GM23248 (cell line): ENCODE results near the gene LDLRAD3. TPM values are rescaled to one million over a fixed set of nuclear protein-coding genes. Genes with fewer than 3 reads are reported as not detected.

Experiments
- DNase-seq: peaks from one replicate; pipeline ENCODE4 v3.0.0-alpha.2; 2015
- H2AFZ ChIP-seq: fragments of 200-600 bp; sonication (generic); 2 replicates; pipeline ENCODE4 v1.6.1; 2016; ENCODE audit warnings: antibody characterized with exemption
- H3F3A ChIP-seq: fragments of 200-600 bp; sonication (generic); 2 replicates; pipeline ENCODE4 v1.6.1; 2016; ENCODE audit warnings: mild to moderate bottlenecking, antibody characterized with exemption, mixed run types; ENCODE audit not compliant: insufficient read depth
- H3K27ac ChIP-seq: fragments of 200-600 bp; sonication (generic); 2 replicates; pipeline ENCODE4 v1.5.1; 2016; ENCODE audit warnings: mild to moderate bottlenecking
- H3K27me3 ChIP-seq: fragments of 200-600 bp; sonication (generic); replicated peaks from 2 replicates; pipeline ENCODE4 v1.6.1; 2016; ENCODE audit warnings: mild to moderate bottlenecking; ENCODE audit not compliant: insufficient read depth
- H3K36me3 ChIP-seq: fragments of 200-600 bp; sonication (generic); 2 replicates; pipeline ENCODE4 v1.6.1; 2016; ENCODE audit warnings: low read depth, mild to moderate bottlenecking
- H3K4me1 ChIP-seq: fragments of 200-600 bp; sonication (generic); 2 replicates; pipeline ENCODE4 v1.6.1; 2016; ENCODE audit warnings: mild to moderate bottlenecking; ENCODE audit not compliant: insufficient read depth
- H3K4me2 ChIP-seq: fragments of 200-600 bp; sonication (generic); one replicate; pipeline ENCODE4 v1.6.1; 2016; ENCODE audit warnings: mild to moderate bottlenecking; ENCODE audit not compliant: unreplicated experiment
- H3K4me3 ChIP-seq: fragments of 200-600 bp; sonication (generic); 2 replicates; pipeline ENCODE4 v1.5.1; 2016; ENCODE audit warnings: mild to moderate bottlenecking
- H3K79me2 ChIP-seq: fragments of 200-600 bp; sonication (generic); 2 replicates; pipeline ENCODE4 v1.6.1; 2016; ENCODE audit warnings: mild to moderate bottlenecking; ENCODE audit not compliant: insufficient read depth
- H3K9ac ChIP-seq: fragments of 200-600 bp; sonication (generic); 2 replicates; pipeline ENCODE4 v1.6.1; 2016; ENCODE audit warnings: mild to moderate bottlenecking
- H3K9me2 ChIP-seq: fragments of 200-600 bp; sonication (generic); 2 replicates; pipeline ENCODE4 v1.6.1; 2016; ENCODE audit warnings: mixed run types, mild to moderate bottlenecking, moderate library complexity; ENCODE audit not compliant: insufficient read depth
- H3K9me3 ChIP-seq: fragments of 200-600 bp; sonication (generic); one replicate; pipeline ENCODE4 v1.6.1; 2017; ENCODE audit warnings: low read depth
- H4K20me1 ChIP-seq: fragments of 200-600 bp; sonication (generic); 2 replicates; pipeline ENCODE4 v1.6.0; 2016; ENCODE audit not compliant: insufficient read depth
- EZH2 ChIP-seq: fragments of 200-600 bp; sonication (generic); IDR thresholded peaks from 2 replicates; pipeline ENCODE4 v1.6.1; 2018; ENCODE audit warnings: antibody characterized with exemption, mild to moderate bottlenecking; ENCODE audit not compliant: insufficient read depth, poor library complexity, severe bottlenecking
- EZH2phosphoT487 ChIP-seq: fragments of 200-600 bp; sonication (generic); IDR thresholded peaks from 2 replicates; pipeline ENCODE4 v1.6.1; 2018; ENCODE audit warnings: antibody characterized with exemption, moderate library complexity, mild to moderate bottlenecking, low read depth; ENCODE audit not compliant: insufficient read depth
- WGBS, 2 experiments: methylation state at CpG; one replicate each; pipeline ENCODE4 v1.1.6; 2015 to 2017; ENCODE audit warnings: low lambda C conversion rate in 2 of 2, low coverage in 1 of 2; ENCODE audit errors: missing lambda C conversion rate in 2 of 2; 5-methylcytosine and 5-hydroxymethylcytosine counted together
- in situ Hi-C: fragments of 300-500 bp; cut with MboI; formaldehyde crosslinking; loops from 2 replicates; pipeline ENCODE4 v1.15.0; 2020
- polyA plus RNA-seq: library from polyadenylated mRNA; unstranded; fragments of >200 nt; fragmentation: Nextera tagmentation; extraction: Ambion mirVana; gene quantifications from 2 replicates; pipeline ENCODE4 v1.2.1, GENCODE V29; 2016
- total RNA-seq: library from RNA; depleted of rRNA; stranded (reverse); fragments of >200 nt; shearing (Covaris generic); gene quantifications from 2 replicates; pipeline ENCODE4 v1.2.3, GENCODE V29; 2014

Gene LDLRAD3
- total and polyA plus RNA-seq, 2 experiments from 2014 or later, result 6.2 to 6.6 TPM

- H3K27ac ChIP-seq, result no peak overlapping the region
These were observed 274.5 kb downstream of the LDLRAD3 start for GRCh38 chr11:36218283-36218921.

GRCh38 chr11:36219996-36220395, 276.1 kb downstream of the LDLRAD3 start:
- no peak for DNase-seq
- no peaks in the 10 kb centered on the region for H3K9me3 ChIP-seq
- 0 out of 2 replicates have a peak, but pooled peaks cover 5% of the 10 kb centered on the region for H3F3A ChIP-seq
- TF ChIP-seq EZH2 (no peak), EZH2phosphoT487 (no peak)
- no peaks in the 10 kb centered on the region for H3K27me3 ChIP-seq
- in situ Hi-C loops, result no loop called here
- H3K79me2 ChIP-seq, result no peaks in the 10 kb centered on the region
- no peak overlapping the region for H3K4me3 ChIP-seq
- no peak overlapping the region for H3K9ac ChIP-seq
- no peaks in the 10 kb centered on the region for H3K4me1 ChIP-seq
- no peak overlapping the region for H2AFZ ChIP-seq
- H3K27ac ChIP-seq, result no peak overlapping the region
- no peaks in the 10 kb centered on the region for H4K20me1 ChIP-seq
- no peaks in the 10 kb centered on the region for H3K36me3 ChIP-seq
- no peaks in the 10 kb centered on the region for H3K9me2 ChIP-seq
- no peak overlapping the region for H3K4me2 ChIP-seq

More at GRCh38 chr11:36218283-36218921, 274.5 kb downstream of the LDLRAD3 start:
- H2AFZ ChIP-seq, result no peak overlapping the region
- H3K79me2 ChIP-seq, result no peaks in the 10 kb centered on the region
- no peak overlapping the region for H3K4me2 ChIP-seq
- H3K27me3 ChIP-seq, result no peaks in the 10 kb centered on the region
- H4K20me1 ChIP-seq, result no peaks in the 10 kb centered on the region
- H3K9me2 ChIP-seq, result no peaks in the 10 kb centered on the region
- 91% methylated on average over 4 of the region's 4 CpGs for WGBS, 2 experiments
- H3K9me3 ChIP-seq, result no peaks in the 10 kb centered on the region
- in situ Hi-C loops, result no loop called here
- DNase-seq, result no peak
- H3F3A ChIP-seq, result 0 out of 2 replicates have a peak, but pooled peaks cover 5% of the 10 kb centered on the region
- no peaks in the 10 kb centered on the region for H3K4me1 ChIP-seq
- TF ChIP-seq EZH2phosphoT487 (no peak), EZH2 (no peak)
- no peaks in the 10 kb centered on the region for H3K36me3 ChIP-seq
- H3K4me3 ChIP-seq, result no peak overlapping the region
- no peak overlapping the region for H3K9ac ChIP-seq

GRCh38 chr11:36222831-36223635, 279.2 kb downstream of the LDLRAD3 start:
- DNase-seq, result peak; percentile 21
- peaks cover 6% of the 10 kb centered on the region for H3K27me3 ChIP-seq
- no peak overlapping the region for H3K27ac ChIP-seq
- H3K9me3 ChIP-seq, result no peaks in the 10 kb centered on the region
- H3K4me2 ChIP-seq, result no peak overlapping the region
- H3K36me3 ChIP-seq, result no peaks in the 10 kb centered on the region
- no peaks in the 10 kb centered on the region for H3K4me1 ChIP-seq
- in situ Hi-C loops, result no loop called here
- 0 out of 2 replicates have a peak, but pooled peaks cover 5% of the 10 kb centered on the region for H3F3A ChIP-seq
- no peak overlapping the region for H2AFZ ChIP-seq
- no peaks in the 10 kb centered on the region for H4K20me1 ChIP-seq
- no peaks in the 10 kb centered on the region for H3K9me2 ChIP-seq
- no peak overlapping the region for H3K4me3 ChIP-seq
- WGBS, 2 experiments, result 35 to 36% methylated on average over 14 of the region's 14 CpGs
- no peaks in the 10 kb centered on the region for H3K79me2 ChIP-seq
- H3K9ac ChIP-seq, result no peak overlapping the region
- no peak for TF ChIP-seq EZH2
- TF ChIP-seq EZH2phosphoT487, result no peak

- Histone ChIP-seq H3K79me2 (no peaks in the 10 kb centered on the region), H3K4me3 (no peak overlapping the region), H3K27ac (no peak overlapping the region), H3K9me2 (no peaks in the 10 kb centered on the region), H3K9me3 (no peaks in the 10 kb centered on the region), H3F3A (0 out of 2 replicates have a peak, but pooled peaks cover 5% of the 10 kb centered on the region), H3K4me2 (no peak overlapping the region), H2AFZ (no peak overlapping the region), H3K4me1 (no peaks in the 10 kb centered on the region), H3K36me3 (no peaks in the 10 kb centered on the region), H4K20me1 (no peaks in the 10 kb centered on the region), H3K9ac (no peak overlapping the region), H3K27me3 (peaks cover 14% of the 10 kb centered on the region)
- in situ Hi-C loops, result no loop called here
- DNase-seq, result no peak
- no peak for TF ChIP-seq EZH2phosphoT487
- TF ChIP-seq EZH2, result no peak
- WGBS, 2 experiments, result 48 to 49% methylated on average over 5 of the region's 5 CpGs
These were observed 280.5 kb downstream of the LDLRAD3 start for GRCh38 chr11:36224209-36224882.
